A549 (cell line): ENCODE data around the gene FREM1.

Experiments
- CTCF ChIP-seq: fragments of >200 bp; sonication (Bioruptor Twin); formaldehyde crosslinking; IDR thresholded peaks from 3 replicates; pipeline ENCODE4 v1.5.1; 2016
- RFX5 ChIP-seq: fragments of 450-650 bp; IDR thresholded peaks from 2 replicates; pipeline ENCODE4 v1.7.1; 2014; ENCODE audit warnings: antibody characterized with exemption, mild to moderate bottlenecking, moderate library complexity
- ZFP36 ChIP-seq: fragments of 450-650 bp; IDR thresholded peaks from 2 replicates; pipeline ENCODE4 v1.6.1; 2014; ENCODE audit warnings: borderline replicate concordance; ENCODE audit not compliant: partially characterized antibody

- TF ChIP-seq ZFP36 (no peak), CTCF (no peak), RFX5 (no peak)
Measured at GRCh38 chr9:14888875-14889274, 21.4 kb downstream of the FREM1 start.
